ENCODE data around the gene NACA2. TPM values are rescaled to one million over a fixed set of nuclear protein-coding genes. Genes with fewer than 3 reads are reported as not detected.

NACA2 gene
- total RNA-seq, 1 donor from 2014 or later, result 0.60 TPM

DNA sequence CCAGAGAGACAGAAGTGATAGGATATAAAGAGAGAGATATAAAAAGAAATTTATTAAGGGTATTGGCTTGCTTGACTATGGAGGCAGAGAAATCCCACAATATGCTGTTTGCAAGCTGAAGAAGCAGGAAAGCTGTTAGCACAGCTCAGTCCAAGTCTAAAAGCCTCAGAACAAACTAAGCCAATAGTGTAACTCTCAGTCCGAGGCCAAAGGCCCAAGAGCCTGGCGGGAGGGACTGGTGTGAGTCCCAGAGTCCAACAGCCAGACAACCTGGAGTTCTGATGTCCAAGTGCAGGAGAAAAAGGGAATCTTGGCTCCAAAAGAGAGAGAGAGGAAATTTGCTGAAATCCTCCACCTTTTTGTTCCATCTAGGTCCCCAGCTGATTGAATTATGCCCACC is 30.3 kb upstream of the NACA2 start:
- no peaks in the 10 kb centered on the region for H3K4me1 Mint-ChIP-seq (ENCODE audit: low read depth)
- H3K4me3 Mint-ChIP-seq, result no peak overlapping the region
- H3K36me3 Mint-ChIP-seq (ENCODE audit: low read depth), result no peaks in the 10 kb centered on the region
- H3K9me3 Mint-ChIP-seq, result peaks cover 19% of the 10 kb centered on the region
- H3K27me3 Mint-ChIP-seq (ENCODE audit: insufficient read depth), result peaks cover 32% of the 10 kb centered on the region
- no peak overlapping the region for H3K27ac Mint-ChIP-seq
- DNase-seq (ENCODE audit: low spot score), result no peak
- intact Hi-C loops (cut with micrococcal nuclease), result no loop called here

DNA sequence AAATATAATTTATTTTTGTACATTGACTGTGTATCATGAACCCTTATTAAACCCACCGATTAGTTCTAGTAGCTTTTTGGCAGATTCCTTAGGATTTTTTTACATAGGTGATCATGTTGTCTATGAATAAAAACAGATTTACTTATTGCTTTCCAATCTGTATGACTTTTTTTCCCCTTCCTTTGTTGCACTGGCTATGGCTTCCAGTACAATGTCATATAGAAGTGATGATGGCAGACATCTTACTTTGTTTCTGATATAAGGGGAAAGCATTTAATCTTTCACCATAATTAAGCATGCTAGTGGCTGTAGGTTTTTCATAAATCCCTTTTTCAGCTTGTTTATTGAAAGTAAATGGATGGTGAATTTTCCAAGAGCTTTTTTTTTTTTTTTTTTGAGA is 28.9 kb upstream of the NACA2 start:
- Mint-ChIP-seq H3K27me3 (ENCODE audit: insufficient read depth) (peaks cover 29% of the 10 kb centered on the region), H3K27ac (no peak overlapping the region), H3K4me1 (ENCODE audit: low read depth) (no peaks in the 10 kb centered on the region), H3K36me3 (ENCODE audit: low read depth) (no peaks in the 10 kb centered on the region), H3K9me3 (peaks cover 19% of the 10 kb centered on the region), H3K4me3 (no peak overlapping the region)
- intact Hi-C loops (cut with micrococcal nuclease), result no loop called here
- no peak for DNase-seq (ENCODE audit: low spot score)

DNA sequence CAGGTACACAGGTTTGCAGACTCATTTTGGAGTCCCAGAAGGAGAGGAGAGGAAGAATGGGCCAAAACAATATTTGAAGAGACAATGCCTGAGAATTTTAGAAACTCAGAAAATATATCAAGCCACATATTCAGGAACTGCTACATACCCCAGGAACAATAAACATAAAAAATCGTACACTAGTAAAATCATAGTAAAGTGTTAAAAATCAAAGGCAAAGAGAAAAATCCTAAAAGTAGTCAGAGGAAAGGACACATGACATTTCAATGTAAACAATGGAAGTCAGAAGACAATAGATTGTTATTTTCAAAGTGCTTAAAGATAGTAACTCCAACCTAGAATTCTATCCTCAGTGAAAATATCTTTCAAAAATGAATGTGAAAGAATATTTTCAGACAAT is 28.5 kb upstream of the NACA2 start:
- peaks cover 25% of the 10 kb centered on the region for H3K27me3 Mint-ChIP-seq (ENCODE audit: insufficient read depth)
- H3K27ac Mint-ChIP-seq, result no peak overlapping the region
- DNase-seq (ENCODE audit: low spot score), result no peak
- no peak overlapping the region for H3K4me3 Mint-ChIP-seq
- H3K36me3 Mint-ChIP-seq (ENCODE audit: low read depth), result no peaks in the 10 kb centered on the region
- peaks cover 19% of the 10 kb centered on the region for H3K9me3 Mint-ChIP-seq
- intact Hi-C loops (cut with micrococcal nuclease), result no loop called here
- H3K4me1 Mint-ChIP-seq (ENCODE audit: low read depth), result no peaks in the 10 kb centered on the region

DNA sequence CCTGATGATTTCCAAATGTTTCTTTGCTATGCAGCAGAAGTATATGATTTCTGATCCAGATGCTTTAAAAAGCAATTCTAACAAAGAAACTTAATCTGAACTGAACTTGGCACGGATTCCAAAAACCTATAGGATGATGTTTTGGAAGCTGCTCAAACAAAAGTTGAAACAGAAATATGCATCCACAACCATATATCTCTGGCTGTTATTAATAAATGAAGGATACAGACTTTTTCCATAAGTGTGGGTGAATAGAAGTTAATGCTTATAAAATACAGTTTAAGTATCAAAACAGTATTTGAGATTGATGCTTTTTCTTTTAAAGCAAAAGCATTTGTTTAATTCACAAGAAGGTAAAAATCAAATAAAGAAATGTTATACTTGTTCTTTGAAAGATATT is 27.9 kb upstream of the NACA2 start:
- no peak overlapping the region for H3K4me3 Mint-ChIP-seq
- intact Hi-C loops (cut with micrococcal nuclease), result no loop called here
- H3K4me1 Mint-ChIP-seq (ENCODE audit: low read depth), result no peaks in the 10 kb centered on the region
- peaks cover 19% of the 10 kb centered on the region for H3K9me3 Mint-ChIP-seq
- no peak overlapping the region for H3K27ac Mint-ChIP-seq
- H3K36me3 Mint-ChIP-seq (ENCODE audit: low read depth), result no peaks in the 10 kb centered on the region
- DNase-seq (ENCODE audit: low spot score), result no peak
- peaks cover 22% of the 10 kb centered on the region for H3K27me3 Mint-ChIP-seq (ENCODE audit: insufficient read depth)

DNA sequence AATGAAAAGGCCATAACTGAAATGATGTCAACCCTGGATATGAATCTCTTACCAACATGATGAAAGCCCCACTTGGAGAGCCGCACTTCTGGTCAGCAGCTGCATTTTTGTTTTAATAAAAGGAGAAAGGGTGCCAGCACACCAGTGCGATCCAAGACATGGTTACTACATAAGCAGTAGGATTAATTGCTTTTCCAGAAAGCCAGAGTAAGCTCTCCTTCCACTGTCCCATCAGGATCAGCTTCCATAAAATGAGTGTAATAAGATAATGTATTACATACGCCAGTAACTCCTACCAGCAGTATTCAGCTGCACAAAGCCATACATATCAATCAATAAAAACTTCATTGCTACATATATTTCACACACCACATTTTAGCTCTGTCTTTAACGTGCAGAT is 26.3 kb upstream of the NACA2 start:
- Mint-ChIP-seq H3K36me3 (ENCODE audit: low read depth) (no peaks in the 10 kb centered on the region), H3K4me1 (ENCODE audit: low read depth) (no peaks in the 10 kb centered on the region), H3K9me3 (peaks cover 19% of the 10 kb centered on the region), H3K4me3 (no peak overlapping the region), H3K27ac (no peak overlapping the region), H3K27me3 (ENCODE audit: insufficient read depth) (peaks cover 10% of the 10 kb centered on the region)
- no peak for DNase-seq (ENCODE audit: low spot score)
- intact Hi-C loops (cut with micrococcal nuclease), result no loop called here

DNA sequence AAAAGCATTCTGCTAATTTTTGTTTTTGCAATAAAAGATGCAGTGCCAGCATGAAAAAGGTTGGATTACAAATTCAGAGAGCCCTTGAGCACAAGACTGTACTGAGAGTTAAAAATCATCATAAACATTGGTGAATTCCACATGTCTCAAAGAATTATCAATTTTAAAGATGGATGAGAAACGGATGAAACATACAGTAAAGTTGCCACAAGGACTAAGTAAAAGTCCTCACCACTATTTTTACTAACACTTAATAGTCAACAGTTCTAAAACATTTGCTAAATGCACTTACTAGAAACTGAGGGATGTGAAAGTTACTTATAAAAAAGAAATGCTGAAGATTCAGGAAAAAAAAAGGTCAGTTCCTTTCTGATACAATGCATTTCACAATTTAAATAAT is 25.8 kb upstream of the NACA2 start:
- Mint-ChIP-seq H3K9me3 (peaks cover 19% of the 10 kb centered on the region), H3K27ac (no peak overlapping the region), H3K27me3 (ENCODE audit: insufficient read depth) (peaks cover 10% of the 10 kb centered on the region), H3K4me1 (ENCODE audit: low read depth) (no peaks in the 10 kb centered on the region), H3K36me3 (ENCODE audit: low read depth) (no peaks in the 10 kb centered on the region), H3K4me3 (no peak overlapping the region)
- DNase-seq (ENCODE audit: low spot score), result no peak
- intact Hi-C loops (cut with micrococcal nuclease), result no loop called here

DNA sequence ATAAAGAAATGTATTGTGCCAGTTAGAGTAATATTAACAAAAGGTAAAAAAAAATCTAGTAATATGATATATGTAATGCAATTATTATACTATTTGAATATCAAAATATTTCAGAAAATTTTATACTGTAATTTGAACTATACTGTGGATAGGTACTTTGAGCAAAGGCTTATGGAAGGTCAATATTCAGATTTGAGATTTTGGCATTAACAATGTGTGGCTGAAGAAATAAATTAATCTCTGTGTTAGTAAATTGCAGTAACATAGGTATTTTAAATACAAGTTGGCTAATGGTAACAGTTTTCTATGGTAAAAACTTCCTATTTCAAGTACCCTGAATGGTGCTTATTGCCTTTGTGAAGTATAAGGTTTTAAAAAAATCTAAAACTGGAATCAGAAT is 23.2 kb upstream of the NACA2 start:
- Mint-ChIP-seq H3K4me1 (ENCODE audit: low read depth) (no peaks in the 10 kb centered on the region), H3K27me3 (ENCODE audit: insufficient read depth) (peaks cover 14% of the 10 kb centered on the region), H3K9me3 (peaks cover 1% of the 10 kb centered on the region), H3K4me3 (no peak overlapping the region), H3K27ac (no peak overlapping the region), H3K36me3 (ENCODE audit: low read depth) (no peaks in the 10 kb centered on the region)
- intact Hi-C loops (cut with micrococcal nuclease), result no loop called here
- no peak for DNase-seq (ENCODE audit: low spot score)

DNA sequence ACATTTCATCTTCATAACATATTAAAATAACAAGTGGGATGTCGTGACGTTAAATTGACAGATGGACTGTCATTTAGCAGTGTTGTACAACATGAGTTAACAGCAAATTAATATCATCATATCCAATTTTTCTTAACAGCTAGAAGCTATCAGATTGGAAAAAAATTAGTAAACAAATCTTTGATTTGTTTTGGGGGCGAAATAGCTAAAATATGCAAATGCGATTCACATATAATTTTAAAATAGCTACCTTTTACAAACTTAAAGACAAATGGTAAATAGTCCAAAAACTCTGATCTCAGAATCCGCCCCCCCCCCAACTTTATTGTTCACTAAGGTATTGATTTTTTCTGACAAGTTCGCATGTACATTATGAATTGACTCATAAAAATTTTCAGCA is 20.3 kb upstream of the NACA2 start:
- no peaks in the 10 kb centered on the region for H3K9me3 Mint-ChIP-seq
- intact Hi-C loops (cut with micrococcal nuclease), result no loop called here
- no peaks in the 10 kb centered on the region for H3K36me3 Mint-ChIP-seq (ENCODE audit: low read depth)
- no peak overlapping the region for H3K4me3 Mint-ChIP-seq
- H3K27ac Mint-ChIP-seq, result no peak overlapping the region
- DNase-seq (ENCODE audit: low spot score), result no peak
- no peaks in the 10 kb centered on the region for H3K4me1 Mint-ChIP-seq (ENCODE audit: low read depth)
- H3K27me3 Mint-ChIP-seq (ENCODE audit: insufficient read depth), result peaks cover 8% of the 10 kb centered on the region

DNA sequence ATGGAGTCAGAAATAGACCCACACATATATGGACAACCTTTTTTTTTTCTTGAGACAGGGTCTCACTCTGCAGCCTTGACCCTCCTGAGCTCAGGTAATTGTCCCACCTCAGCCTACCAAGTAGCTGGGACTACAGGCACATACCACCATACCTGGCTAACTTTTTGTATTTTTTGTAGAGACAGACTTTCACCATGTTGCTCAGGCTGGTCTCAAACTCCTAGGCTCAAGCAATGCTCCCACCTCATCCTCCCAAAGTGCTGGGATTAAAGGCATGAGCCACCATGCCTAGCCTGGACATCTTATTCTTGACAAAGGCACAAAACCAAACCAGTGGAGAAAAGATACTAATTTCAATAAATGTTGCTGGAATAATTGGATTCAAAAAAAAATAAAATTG is 14.7 kb upstream of the NACA2 start:
- Mint-ChIP-seq H3K36me3 (ENCODE audit: low read depth) (no peaks in the 10 kb centered on the region), H3K4me1 (ENCODE audit: low read depth) (no peaks in the 10 kb centered on the region), H3K4me3 (no peak overlapping the region), H3K9me3 (no peaks in the 10 kb centered on the region), H3K27ac (no peak overlapping the region), H3K27me3 (ENCODE audit: insufficient read depth) (peaks cover 10% of the 10 kb centered on the region)
- no peak for DNase-seq (ENCODE audit: low spot score)
- intact Hi-C loops (cut with micrococcal nuclease), result no loop called here

DNA sequence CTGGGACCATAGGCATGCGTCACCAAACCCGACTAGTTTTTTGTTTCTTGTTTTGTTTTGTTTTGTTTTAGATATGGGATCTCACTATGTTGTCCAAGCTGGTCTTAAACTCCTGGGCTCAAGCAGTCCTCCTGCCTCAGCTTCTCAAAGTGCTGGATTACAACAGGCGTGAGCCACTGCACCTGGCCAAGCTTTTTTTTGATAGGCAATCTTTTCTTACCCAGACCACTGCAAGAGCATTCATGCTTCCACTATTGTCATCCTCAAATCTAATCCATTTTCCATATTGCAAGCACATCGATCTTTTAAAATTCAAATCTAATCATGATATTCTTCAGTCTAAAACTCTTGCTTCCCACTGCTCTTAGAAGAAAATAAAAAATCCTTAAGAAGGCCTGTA is 10.3 kb upstream of the NACA2 start:
- Mint-ChIP-seq H3K9me3 (no peaks in the 10 kb centered on the region), H3K36me3 (ENCODE audit: low read depth) (no peaks in the 10 kb centered on the region), H3K4me1 (ENCODE audit: low read depth) (no peaks in the 10 kb centered on the region), H3K27ac (no peak overlapping the region), H3K4me3 (no peak overlapping the region), H3K27me3 (ENCODE audit: insufficient read depth) (peaks cover 11% of the 10 kb centered on the region)
- DNase-seq (ENCODE audit: low spot score), result no peak
- intact Hi-C loops (cut with micrococcal nuclease), result no loop called here

DNA sequence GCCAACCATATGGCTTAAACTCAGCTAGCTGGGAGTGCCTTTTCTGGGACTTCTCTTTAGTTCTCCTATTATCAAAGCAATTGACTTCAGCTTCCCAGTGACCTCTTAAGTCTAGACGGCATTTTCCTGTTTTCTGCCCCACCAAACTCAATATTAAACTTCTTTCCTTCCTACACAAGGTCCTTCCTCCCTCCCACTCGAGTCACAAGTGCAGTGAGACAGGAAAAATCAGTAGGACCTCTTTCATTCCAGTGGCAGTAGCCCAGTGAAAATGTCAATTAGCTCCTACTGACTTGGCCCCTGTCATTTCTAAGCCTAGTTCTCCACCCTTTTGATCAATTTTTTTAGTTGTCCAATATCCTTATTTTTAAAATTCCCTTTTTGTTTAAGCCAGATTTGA is 9.6 kb upstream of the NACA2 start:
- Mint-ChIP-seq H3K27me3 (ENCODE audit: insufficient read depth) (peaks cover 13% of the 10 kb centered on the region), H3K4me1 (ENCODE audit: low read depth) (no peaks in the 10 kb centered on the region), H3K36me3 (ENCODE audit: low read depth) (no peaks in the 10 kb centered on the region), H3K9me3 (no peaks in the 10 kb centered on the region), H3K4me3 (no peak overlapping the region), H3K27ac (no peak overlapping the region)
- intact Hi-C loops (cut with micrococcal nuclease), result no loop called here
- no peak for DNase-seq (ENCODE audit: low spot score)

DNA sequence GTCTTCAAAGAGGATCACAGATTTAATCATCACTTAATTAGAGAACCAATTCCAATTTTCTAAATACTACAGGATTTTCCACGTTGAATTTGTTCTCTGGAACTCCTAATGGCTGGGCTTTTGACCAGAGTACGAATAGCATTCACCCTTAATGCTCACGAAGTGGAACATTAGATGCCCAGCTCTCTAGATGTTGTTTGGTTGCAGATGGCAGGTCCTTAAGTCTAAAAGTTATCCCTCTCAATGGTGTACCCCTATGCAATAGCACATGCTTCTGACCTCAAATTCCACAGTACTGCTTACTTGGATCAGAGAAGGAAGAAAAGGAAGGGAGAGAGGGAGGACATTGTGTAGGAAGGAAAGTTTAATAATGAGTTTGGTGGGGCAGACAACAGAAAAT is 8.6 kb upstream of the NACA2 start:
- no peak overlapping the region for H3K27ac Mint-ChIP-seq
- DNase-seq (ENCODE audit: low spot score), result no peak
- peaks cover 9% of the 10 kb centered on the region for H3K27me3 Mint-ChIP-seq (ENCODE audit: insufficient read depth)
- H3K36me3 Mint-ChIP-seq (ENCODE audit: low read depth), result no peaks in the 10 kb centered on the region
- H3K4me3 Mint-ChIP-seq, result no peak overlapping the region
- H3K9me3 Mint-ChIP-seq, result no peaks in the 10 kb centered on the region
- no peaks in the 10 kb centered on the region for H3K4me1 Mint-ChIP-seq (ENCODE audit: low read depth)
- intact Hi-C loops (cut with micrococcal nuclease), result no loop called here

DNA sequence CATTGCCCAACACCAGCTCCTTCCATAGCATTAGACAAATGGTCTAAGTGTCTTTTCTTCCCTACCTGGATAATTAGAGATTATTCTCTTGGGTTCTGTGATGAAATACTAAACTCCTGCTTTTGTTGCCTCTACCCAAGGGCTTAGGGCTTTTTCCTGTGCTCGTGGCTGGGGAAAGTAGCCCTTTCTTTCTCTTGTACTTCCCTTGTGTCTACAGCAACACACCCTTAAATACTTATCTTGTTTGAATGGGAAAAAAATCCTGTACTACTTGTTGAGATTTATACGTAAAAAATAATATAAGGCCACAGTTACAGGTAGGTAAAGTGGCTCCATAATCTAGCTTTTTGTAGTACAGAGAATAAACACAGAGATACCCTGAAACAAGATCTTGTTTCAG is 7.0 kb upstream of the NACA2 start:
- no peak for DNase-seq (ENCODE audit: low spot score)
- Mint-ChIP-seq H3K27me3 (ENCODE audit: insufficient read depth) (peaks cover 9% of the 10 kb centered on the region), H3K9me3 (no peaks in the 10 kb centered on the region), H3K4me1 (ENCODE audit: low read depth) (no peaks in the 10 kb centered on the region), H3K36me3 (ENCODE audit: low read depth) (no peaks in the 10 kb centered on the region), H3K27ac (no peak overlapping the region), H3K4me3 (no peak overlapping the region)
- intact Hi-C loops (cut with micrococcal nuclease), result no loop called here

DNA sequence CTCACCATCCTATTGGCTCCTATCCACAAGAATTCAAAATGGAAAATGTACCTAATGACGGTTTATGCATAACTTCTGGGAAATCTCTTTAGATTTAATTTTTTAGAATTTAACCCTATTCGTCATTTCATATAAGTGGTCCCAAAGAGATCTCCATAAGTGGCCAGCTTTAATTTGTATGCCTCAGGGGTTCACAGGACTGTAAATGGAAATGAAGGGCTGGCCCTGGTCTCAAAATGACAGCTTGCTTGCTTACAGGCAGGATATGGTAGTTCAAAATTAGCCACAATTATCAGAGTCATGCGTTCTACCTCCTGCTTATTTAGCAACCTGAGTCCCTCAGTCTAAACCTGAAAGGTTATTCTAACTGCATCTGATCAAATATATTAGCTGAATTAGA is 6.6 kb upstream of the NACA2 start:
- intact Hi-C loops (cut with micrococcal nuclease), result no loop called here
- H3K9me3 Mint-ChIP-seq, result no peaks in the 10 kb centered on the region
- peaks cover 9% of the 10 kb centered on the region for H3K27me3 Mint-ChIP-seq (ENCODE audit: insufficient read depth)
- no peak overlapping the region for H3K27ac Mint-ChIP-seq
- H3K36me3 Mint-ChIP-seq (ENCODE audit: low read depth), result no peaks in the 10 kb centered on the region
- no peak for DNase-seq (ENCODE audit: low spot score)
- no peak overlapping the region for H3K4me3 Mint-ChIP-seq
- H3K4me1 Mint-ChIP-seq (ENCODE audit: low read depth), result no peaks in the 10 kb centered on the region
